ENCODE data around the gene SNAPC4. TPM values are rescaled to one million over a fixed set of nuclear protein-coding genes. Genes with fewer than 3 reads are reported as not detected.

SNAPC4 gene
- polyA plus RNA-seq, 1 of the 3 experiments (the other 2 are of a cell fraction), result 9.2 TPM

GRCh38 chr9:136370687-136371532 lies 29.1 kb downstream of the SNAPC4 start:
- H3K9ac ChIP-seq, result no peak overlapping the region
- no peak for DNase-seq
- H3F3A ChIP-seq (replicated peaks; ENCODE audit: insufficient read depth), result no peaks in the 10 kb centered on the region
- no peaks in the 10 kb centered on the region for H3K9me3 ChIP-seq
- H3K36me3 ChIP-seq (replicated peaks in 1 of 2; ENCODE audit: control insufficient read depth in 1 of 2, insufficient read depth in 2 of 2, low read length in 1 of 2), result peaks cover 0 to 11% of the 10 kb centered on the region in 2 experiments
- peaks cover 0 to 41% of the 10 kb centered on the region in 2 experiments; a peak in 1 of 4 replicates for H3K4me1 ChIP-seq (ENCODE audit: control insufficient read depth in 1 of 2, insufficient read depth in 2 of 2, low read depth in 1 of 2, low read length in 1 of 2)
- no peaks in the 10 kb centered on the region for H3K79me2 ChIP-seq (ENCODE audit: insufficient read depth)
- H2AFZ ChIP-seq (ENCODE audit: low read depth), result no peak overlapping the region
- CTCF ChIA-PET, result interaction anchor here (0.5 to 5.5 kb wide), 7 partner anchors 8 to 183 kb away, joined by 3 to 65 read pairs (median 7); partner anchors contain the start of genes DNLZ and GPSM1
- H3K4me2 ChIP-seq, result no peak overlapping the region
- H3K27me3 ChIP-seq (ENCODE audit: insufficient read depth), result no peaks in the 10 kb centered on the region
- TF ChIP-seq EZH2phosphoT487 (IDR thresholded peaks at IDR 0.05; ENCODE audit: borderline replicate concordance, low read depth) (no peak), PBX3 (IDR thresholded peaks at IDR 0.05) (no peak), RFX5 (IDR thresholded peaks at IDR 0.05; ENCODE audit: low read length) (no peak), FOSL2 (IDR thresholded peaks at IDR 0.05; ENCODE audit: borderline replicate concordance, low read depth) (no peak)
- 94% methylated on average over 38 of the region's 54 CpGs for WGBS (ENCODE audit: low lambda C conversion rate)
- H3K4me3 ChIP-seq (ENCODE audit: low read depth in 2 of 2, low read length in 1 of 2), result no peak overlapping the region
- no peak overlapping the region for H3K27ac ChIP-seq (ENCODE audit: low read depth in 2 of 2, low read length in 1 of 2)
- H4K20me1 ChIP-seq (ENCODE audit: insufficient read depth), result no peaks in the 10 kb centered on the region
- POLR2A ChIA-PET, result interaction anchor here (3.7 kb wide), 1 partner anchor 8 kb away, joined by 36 read pairs; the partner anchor contains the start of gene DNLZ
- no peaks in the 10 kb centered on the region for H3K9me2 ChIP-seq

- no peak for DNase-seq
- Histone ChIP-seq H3K9me2 (no peaks in the 10 kb centered on the region), H3K4me2 (no peak overlapping the region), H3K9me3 (no peaks in the 10 kb centered on the region), H3K27me3 (ENCODE audit: insufficient read depth) (no peaks in the 10 kb centered on the region), H4K20me1 (ENCODE audit: insufficient read depth) (no peaks in the 10 kb centered on the region), H3K79me2 (ENCODE audit: insufficient read depth) (no peaks in the 10 kb centered on the region), H3K4me3 (ENCODE audit: low read depth in 2 of 2, low read length in 1 of 2) (no peak overlapping the region), H3K4me1 (ENCODE audit: control insufficient read depth in 1 of 2, insufficient read depth in 2 of 2, low read depth in 1 of 2, low read length in 1 of 2) (peaks cover 0 to 40% of the 10 kb centered on the region in 2 experiments; a peak in 1 of 4 replicates), H3F3A (replicated peaks; ENCODE audit: insufficient read depth) (no peaks in the 10 kb centered on the region), H3K36me3 (replicated peaks in 1 of 2; ENCODE audit: control insufficient read depth in 1 of 2, insufficient read depth in 2 of 2, low read length in 1 of 2) (peaks cover 0 to 5% of the 10 kb centered on the region in 2 experiments), H3K9ac (no peak overlapping the region), H3K27ac (ENCODE audit: low read depth in 2 of 2, low read length in 1 of 2) (no peak overlapping the region), H2AFZ (ENCODE audit: low read depth) (no peak overlapping the region)
- no CpG with 5 or more reads among the region's 19 CpGs for WGBS (ENCODE audit: low lambda C conversion rate)
- ChIA-PET CTCF (interaction anchor here (1.4 to 1.7 kb wide), 2 partner anchors 23 to 31 kb away, joined by 3 read pairs; no protein-coding TSS in a partner anchor), POLR2A (no interaction called here)
- no peak for TF ChIP-seq GABPA (IDR thresholded peaks at IDR 0.05; ENCODE audit: low read depth)
- no peak for TF ChIP-seq GATA2 (CRISPR knock-in tag; IDR thresholded peaks at IDR 0.05)
- TF ChIP-seq SMC3 (IDR thresholded peaks at IDR 0.05; ENCODE audit: low read depth, low read length), result no peak
- no peak for TF ChIP-seq TEAD4 (IDR thresholded peaks at IDR 0.05; ENCODE audit: borderline replicate concordance, insufficient read depth)
- TF ChIP-seq USF2 (IDR thresholded peaks at IDR 0.05; ENCODE audit: borderline replicate concordance, low read depth, low read length), result no peak
- no peak for TF ChIP-seq TCF12 (IDR thresholded peaks at IDR 0.05)
These were observed 29.9 kb downstream of the SNAPC4 start for GRCh38 chr9:136370037-136370436.
